Stimulated activated CD8-positive, alpha-beta memory T cell treated with anti-CD3 and anti-CD28 coated beads, Interleukin-7, amount 100 ng/mL, for 1 hour (primary cell): ENCODE results near the gene PRR7.
"Not testable (repeated sequence)": the region's sequence is repeated elsewhere in the genome, so short reads cannot be mapped to it uniquely, and the experiment has no call there.

ENCODE experiments used
- DNase-seq, 2 donors: peaks; one replicate each; pipeline ENCODE4 v3.0.0-alpha.2; 2020; ENCODE audit warnings: low read depth in 2 of 2

Gene PRR7

DNA sequence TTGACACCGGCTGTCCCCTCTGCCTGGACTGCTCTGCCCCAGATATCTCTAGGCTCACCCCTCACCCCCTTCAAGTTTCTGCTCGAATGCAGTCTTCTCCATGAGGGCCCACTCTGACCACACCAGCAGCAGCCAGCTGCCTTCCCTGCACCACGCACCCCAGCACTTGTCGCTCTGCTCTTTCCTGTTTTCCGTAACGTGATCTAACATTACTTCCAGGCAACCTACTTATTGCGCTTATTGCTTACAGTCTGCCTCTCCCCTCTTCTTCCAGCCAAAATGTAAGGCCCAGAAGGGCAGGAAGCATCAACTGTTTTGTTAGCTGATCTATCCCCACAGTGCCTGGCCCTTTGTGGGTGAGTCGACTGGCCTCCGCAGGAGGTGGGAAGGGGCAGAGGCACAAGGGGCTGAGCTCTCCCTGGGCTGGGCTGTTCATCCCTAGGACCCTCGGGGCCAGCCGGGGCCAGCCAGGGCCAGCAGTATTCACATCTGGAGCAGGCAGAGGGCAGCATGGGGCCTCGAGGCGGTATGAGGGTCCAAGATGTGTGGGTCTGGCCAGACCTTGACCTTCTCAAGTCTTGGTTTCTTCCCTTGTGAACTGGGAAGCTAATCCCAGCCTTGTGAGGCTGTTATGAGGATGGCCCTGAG lies 38.4 kb downstream of the PRR7 start:
- no peak for DNase-seq

GRCh38 chr5:177485753-177486152 lies 39.1 kb downstream of the PRR7 start:
- not testable (repeated sequence) for DNase-seq

GRCh38 chr5:177486256-177486655 lies 39.6 kb downstream of the PRR7 start:
- no peak for DNase-seq

DNA sequence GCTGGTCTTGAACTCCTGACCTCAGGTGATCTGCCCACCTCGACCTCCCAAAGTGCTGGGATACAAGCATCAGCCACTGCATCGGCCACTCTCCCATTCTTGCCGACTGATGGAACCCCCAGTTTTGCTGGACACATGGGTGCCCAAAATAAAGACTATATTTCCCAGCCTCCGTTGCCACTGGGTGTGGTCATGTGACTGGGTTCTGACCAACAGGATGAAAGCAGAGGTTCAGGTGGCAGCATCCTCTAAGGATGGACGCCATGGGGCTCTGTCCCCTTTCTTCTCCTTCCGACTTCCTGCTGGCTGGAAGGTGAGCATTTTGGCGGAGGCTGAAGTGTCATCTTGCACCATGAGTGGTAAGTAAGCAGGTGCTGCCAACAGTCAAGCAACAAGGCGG lies 40.5 kb downstream of the PRR7 start:
- no peak for DNase-seq

DNA sequence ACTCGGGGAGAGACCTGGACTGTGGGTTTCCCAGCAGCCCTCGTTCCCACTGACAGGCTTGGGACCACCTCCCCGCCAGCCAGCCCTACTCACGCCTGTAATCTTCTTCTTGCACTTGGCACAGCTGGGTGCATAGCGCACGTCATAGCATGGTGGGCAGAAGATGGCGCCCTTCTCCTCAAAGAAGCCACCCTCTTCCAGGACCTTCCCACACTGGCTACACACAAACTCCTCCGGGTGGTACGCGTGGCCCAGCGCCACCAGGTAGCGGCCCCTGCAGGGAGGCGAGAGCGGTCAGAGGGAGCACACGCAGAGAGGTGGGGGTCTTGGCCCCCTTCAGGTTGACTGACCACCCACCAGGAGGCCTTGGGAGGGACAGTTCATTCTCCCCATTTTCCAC lies 41.4 kb downstream of the PRR7 start:
- DNase-seq = no peak

DNA sequence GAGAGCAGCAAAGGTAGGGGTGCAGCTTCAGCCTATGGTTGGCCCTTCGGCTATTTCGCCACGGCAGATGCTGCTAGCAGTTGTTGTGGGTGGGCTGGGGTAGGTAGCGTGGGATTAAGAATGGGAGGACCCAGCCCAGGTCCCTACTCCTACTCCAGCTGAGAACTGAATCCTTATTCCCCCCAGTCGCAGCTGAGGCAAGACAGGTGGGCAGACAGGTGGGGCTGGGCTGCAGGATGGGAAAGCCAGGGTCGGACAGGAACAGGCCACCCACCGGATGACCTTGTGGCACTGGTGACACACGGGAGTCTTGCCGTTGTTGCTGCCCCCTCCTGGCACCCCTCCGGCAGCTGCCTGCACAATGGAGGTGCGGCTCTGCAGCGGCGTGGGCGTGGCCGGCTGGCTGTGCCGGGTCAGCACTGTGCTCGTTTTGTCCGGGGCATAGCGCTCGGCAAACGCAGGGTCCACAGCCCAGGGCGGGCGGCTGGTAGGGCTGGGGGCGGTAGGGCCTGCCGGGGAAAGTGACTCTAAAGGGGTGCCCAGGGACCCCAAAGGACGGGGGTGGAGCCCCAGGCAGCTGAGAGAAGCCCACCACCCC lies 42.6 kb downstream of the PRR7 start:
- DNase-seq = no peak

- no peak for DNase-seq
These were observed 43.8 kb downstream of the PRR7 start for GRCh38 chr5:177490311-177490991.

GRCh38 chr5:177490992-177491391 lies 44.4 kb downstream of the PRR7 start:
- DNase-seq = no peak

- DNase-seq = no peak
These were observed 44.9 kb downstream of the PRR7 start for GRCh38 chr5:177491429-177491945.

GRCh38 chr5:177491983-177492746 lies 45.6 kb downstream of the PRR7 start:
- DNase-seq = no peak

- no peak for DNase-seq
These were observed 46.2 kb downstream of the PRR7 start for GRCh38 chr5:177492841-177493240.

DNA sequence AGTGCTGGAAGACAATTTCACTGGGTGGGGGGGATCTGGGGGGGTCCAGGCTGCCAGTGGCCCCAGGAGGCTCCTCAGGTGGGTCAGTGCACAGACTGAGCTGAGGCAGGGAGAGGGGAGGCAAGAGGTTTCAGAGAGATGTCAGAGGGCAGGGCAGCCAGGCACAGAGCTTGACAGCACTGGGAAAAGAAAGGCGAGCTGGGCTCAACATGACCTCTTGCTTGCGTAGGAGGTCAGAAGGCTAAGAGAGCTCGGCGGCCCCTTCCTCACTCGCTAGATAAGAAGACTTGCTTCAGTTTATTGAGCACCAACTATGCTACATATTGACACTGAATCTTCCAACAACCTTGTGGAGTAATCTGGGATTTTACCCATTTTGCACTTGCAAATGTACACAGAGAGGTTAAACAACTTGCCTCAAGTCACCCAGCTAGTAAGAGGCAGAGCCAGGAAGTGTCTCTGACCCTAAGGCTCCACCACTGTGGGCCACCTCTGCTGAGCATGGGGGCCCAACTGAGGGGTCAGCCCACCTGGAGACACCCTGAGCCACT lies 47.3 kb downstream of the PRR7 start:
- DNase-seq = no peak

GRCh38 chr5:177494346-177495195 lies 48.0 kb downstream of the PRR7 start:
- no peak for DNase-seq

DNA sequence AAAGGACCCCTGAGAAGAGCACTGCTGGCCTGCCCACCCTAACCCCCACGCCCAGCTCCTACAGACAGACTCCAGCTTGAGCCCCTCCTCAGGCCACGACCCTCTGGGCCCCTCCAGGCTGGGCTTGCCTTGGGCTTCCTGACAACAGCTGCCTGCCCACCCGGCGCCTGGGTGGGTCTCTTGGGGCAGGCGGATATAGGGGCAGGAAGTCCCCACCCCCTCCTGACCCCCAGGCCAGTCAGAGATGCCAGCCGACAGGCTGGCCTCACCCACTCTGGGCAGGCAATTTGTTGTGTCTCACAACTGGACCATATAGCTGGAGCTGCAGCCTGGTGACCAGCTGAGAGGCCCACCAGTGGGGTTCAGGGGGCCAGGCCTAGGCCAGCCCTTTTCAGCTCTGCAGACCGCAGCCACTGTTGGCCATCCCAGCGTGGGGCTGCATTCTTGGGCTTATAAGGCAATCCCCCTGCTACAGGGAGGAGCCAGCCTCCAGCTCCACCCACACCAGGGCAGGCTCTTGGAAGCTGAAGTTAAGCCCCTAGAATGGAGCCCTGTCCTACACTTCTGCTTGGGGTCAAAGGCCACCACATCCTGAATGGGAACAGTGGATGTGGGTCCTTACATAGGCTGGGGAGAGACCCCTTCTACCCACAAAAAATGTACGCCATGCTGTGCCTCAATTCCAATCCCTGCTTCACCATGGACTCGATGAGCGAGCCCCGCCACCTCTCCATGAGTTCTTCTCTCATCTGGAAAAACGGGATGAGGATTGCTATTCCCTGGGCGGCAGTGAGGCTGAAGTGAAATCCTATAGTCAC lies 48.8 kb downstream of the PRR7 start:
- no peak for DNase-seq

GRCh38 chr5:177496070-177496726 lies 49.6 kb downstream of the PRR7 start:
- no peak for DNase-seq

- DNase-seq = no peak
These were observed 50.2 kb downstream of the PRR7 start for GRCh38 chr5:177496727-177497291.

- peak; percentile 84 to 89 for DNase-seq
These were observed 50.8 kb downstream of the PRR7 start, which contains the start of gene PDLIM7 for GRCh38 chr5:177497292-177498012. TSS of gene PDLIM7 (minus strand) at chr5:177497604. CDS start at chr5:177496512, 1,092 bp downstream.

GRCh38 chr5:177498013-177498787 lies 51.6 kb downstream of the PRR7 start:
- DNase-seq = no peak
